Astrocyte of the spinal cord (primary cell): ENCODE results near the gene TMEM107.
A peak's percentile ranks its signal among the peaks of the same experiment; 100 is the strongest.

Experiments
- DNase-seq: peaks from one replicate; pipeline ENCODE4 v3.0.0; 2011; ENCODE audit warnings: low read depth, low spot score
- H3K4me3 ChIP-seq: 2 replicates; pipeline ENCODE4 v1.5.1; 2011; ENCODE audit warnings: low read depth, mild to moderate bottlenecking, low read length, moderate library complexity
- CTCF ChIP-seq: IDR thresholded peaks from 2 replicates; pipeline ENCODE4 v1.5.1; 2012; ENCODE audit warnings: low read depth, mild to moderate bottlenecking, low read length, inconsistent platforms
- in situ Hi-C: cut with HindIII; loops from 2 replicates; pipeline ENCODE4 v1.10.0; 2017; ENCODE audit warnings: low sequenced_read_pairs

The TMEM107 gene

GRCh38 chr17:8122924-8123694 lies 53.1 kb downstream of the TMEM107 start:
- no peak for TF ChIP-seq CTCF
- DNase-seq = no peak
- H3K4me3 ChIP-seq = peak overlapping the region; percentile 56
- in situ Hi-C loops = no loop called here
